Erythroblast (primary cell): Measurements from ENCODE around the gene AREG.

Experiments used
- GATA1 ChIP-seq: IDR thresholded peaks from 2 replicates; pipeline ENCODE4 v1.6.1; 2011; ENCODE audit warnings: low read depth, mild to moderate bottlenecking, control low read depth, low read length, moderate library complexity
- POLR2A ChIP-seq: IDR thresholded peaks from 2 replicates; pipeline ENCODE4 v1.6.1; 2011; ENCODE audit warnings: mild to moderate bottlenecking, low read length

DNA sequence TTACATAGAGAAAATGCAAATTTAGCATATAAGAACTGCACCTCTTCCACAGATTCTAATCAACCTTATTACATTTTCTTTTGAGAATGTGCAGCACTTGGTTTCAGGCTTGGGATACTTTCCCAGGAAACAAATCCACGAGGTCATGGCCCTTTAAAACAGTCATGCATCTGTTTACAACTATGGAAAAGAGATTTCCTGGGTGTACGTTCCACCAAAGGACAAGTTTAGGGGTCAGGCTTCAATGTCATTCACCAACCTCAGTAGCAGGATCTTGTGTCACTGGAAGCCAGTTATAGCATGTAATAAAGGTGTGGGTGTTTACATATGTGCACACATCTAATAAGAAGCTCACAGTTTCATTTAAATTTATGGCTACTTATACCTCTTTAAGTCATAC is 49.3 kb upstream of the AREG start:
- no peak for TF ChIP-seq POLR2A
- TF ChIP-seq GATA1, result no peak
